ENCODE results near the gene EOMES.

- TF ChIP-seq EZH2 (IDR thresholded peaks at IDR 0.05; ENCODE audit: low read length, missing control alignments) = no peak
- TF ChIP-seq, protein P1, sequence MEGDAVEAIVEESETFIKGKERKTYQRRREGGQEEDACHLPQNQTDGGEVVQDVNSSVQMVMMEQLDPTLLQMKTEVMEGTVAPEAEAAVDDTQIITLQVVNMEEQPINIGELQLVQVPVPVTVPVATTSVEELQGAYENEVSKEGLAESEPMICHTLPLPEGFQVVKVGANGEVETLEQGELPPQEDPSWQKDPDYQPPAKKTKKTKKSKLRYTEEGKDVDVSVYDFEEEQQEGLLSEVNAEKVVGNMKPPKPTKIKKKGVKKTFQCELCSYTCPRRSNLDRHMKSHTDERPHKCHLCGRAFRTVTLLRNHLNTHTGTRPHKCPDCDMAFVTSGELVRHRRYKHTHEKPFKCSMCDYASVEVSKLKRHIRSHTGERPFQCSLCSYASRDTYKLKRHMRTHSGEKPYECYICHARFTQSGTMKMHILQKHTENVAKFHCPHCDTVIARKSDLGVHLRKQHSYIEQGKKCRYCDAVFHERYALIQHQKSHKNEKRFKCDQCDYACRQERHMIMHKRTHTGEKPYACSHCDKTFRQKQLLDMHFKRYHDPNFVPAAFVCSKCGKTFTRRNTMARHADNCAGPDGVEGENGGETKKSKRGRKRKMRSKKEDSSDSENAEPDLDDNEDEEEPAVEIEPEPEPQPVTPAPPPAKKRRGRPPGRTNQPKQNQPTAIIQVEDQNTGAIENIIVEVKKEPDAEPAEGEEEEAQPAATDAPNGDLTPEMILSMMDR (conservative IDR thresholded peaks at IDR 0.05 in 1 of 2, IDR thresholded peaks at IDR 0.05 in 1 of 2; ENCODE audit: low read depth in 1 of 2, low read length in 2 of 2) = no peak
Observed at GRCh38 chr3:27752926-27753325, 30.8 kb upstream of the EOMES start.

Data from fibroblast of lung (primary cell).